NCI-H1048 (cell line): ENCODE measurements around the gene SCRT2.

Source experiments
- DNase-seq: peaks from one replicate; lab custom pipeline; 2025; lab: John Stamatoyannopoulos, UW

Gene SCRT2

GRCh38 chr20:672963-673602 lies 2.5 kb downstream of the SCRT2 start:
- DNase-seq = no peak

GRCh38 chr20:671252-672030 lies 4.2 kb downstream of the SCRT2 start:
- DNase-seq = no peak

DNA sequence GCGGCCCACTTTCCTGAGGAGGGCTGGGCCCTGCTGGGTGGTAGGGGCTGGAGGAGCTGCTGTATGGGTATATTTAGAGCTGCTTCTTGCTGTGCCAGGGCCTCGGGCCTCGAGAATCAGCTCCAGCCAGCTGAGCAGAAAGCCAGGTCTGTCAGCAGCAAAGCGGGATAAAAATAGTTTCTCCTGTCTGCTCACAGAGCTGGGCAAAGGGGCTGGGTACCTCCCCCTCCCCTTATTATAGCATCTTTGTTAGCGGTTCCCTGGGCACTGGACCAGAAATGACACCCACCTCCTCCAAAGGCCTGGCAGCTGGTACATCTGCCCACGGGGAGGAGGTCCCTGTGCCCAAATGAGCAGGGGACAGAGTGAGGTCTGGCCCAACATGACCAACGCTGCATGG lies 6.0 kb downstream of the SCRT2 start:
- no peak for DNase-seq

DNA sequence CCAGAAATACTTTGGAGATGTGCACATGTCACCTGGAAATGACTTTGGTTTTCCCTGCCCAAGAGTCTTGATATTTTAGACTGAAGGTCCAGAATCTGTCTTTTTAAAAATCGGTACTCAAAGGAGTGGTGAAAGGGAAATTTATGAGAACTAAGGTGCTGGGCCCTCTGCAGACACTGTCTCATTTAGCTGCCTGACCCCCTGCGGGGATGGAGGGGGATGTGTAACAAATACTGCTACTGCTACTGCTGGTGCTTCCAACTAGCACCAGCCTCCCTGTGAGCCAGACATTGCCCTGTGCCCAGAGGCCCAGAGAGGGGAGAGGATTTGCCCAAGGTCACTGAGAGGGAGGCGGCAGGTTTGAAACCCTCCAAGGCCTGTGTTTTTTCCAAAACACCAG lies 7.0 kb downstream of the SCRT2 start:
- DNase-seq = no peak

DNA sequence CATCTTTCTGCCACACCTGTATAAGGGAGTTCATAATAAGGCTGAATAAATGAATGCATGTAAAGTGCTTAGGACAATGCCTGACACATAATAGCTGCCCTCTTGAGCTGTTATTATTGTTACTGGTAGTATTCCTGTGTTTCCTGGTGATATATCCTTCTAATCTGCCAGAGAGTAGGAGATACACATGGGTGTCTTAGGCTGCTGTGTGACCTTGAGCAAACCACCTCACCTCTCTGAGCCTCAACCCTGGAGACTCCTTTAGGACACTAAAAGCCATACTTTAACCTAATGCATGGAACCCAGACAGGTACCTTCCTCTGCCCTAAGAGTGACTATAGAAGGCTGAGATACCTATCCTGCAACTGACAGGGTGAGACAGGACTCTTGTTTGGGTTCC lies 7.6 kb downstream of the SCRT2 start:
- DNase-seq = no peak

DNA sequence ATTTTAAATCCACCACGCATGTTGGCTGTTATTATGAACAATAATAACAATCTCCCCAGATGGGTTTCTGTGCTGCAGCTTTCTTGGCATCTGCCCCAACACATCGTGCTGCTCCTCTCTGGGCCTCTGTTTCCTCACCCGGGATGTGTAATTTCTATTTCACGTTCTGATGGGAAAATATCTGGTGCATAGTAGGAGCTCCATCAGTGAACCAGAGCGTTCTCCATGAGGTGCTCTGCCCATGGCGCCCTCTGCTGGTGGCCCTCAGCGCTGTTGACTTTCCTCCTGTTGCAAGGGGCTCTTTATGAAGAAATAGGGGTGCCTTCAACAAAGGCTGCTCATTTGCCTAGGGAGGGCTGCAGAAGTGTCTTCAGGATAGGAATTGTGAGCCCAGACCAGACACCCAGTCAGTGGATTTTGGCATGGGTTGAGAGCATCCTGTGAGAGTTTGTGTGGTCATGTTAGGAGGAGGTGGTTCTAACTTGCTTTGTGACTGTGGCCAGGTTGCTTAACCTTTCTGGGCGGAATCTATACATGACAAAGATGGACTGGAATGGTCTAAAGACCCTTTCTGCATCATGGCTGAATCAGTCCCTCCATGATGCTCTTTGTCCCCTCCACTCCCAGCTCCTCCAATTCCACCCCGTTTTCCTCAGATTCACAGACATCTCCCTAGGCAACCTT lies 8.1 kb downstream of the SCRT2 start:
- DNase-seq = no peak

GRCh38 chr20:666877-667276 lies 8.7 kb downstream of the SCRT2 start:
- DNase-seq = no peak

GRCh38 chr20:665276-665675 lies 10.3 kb downstream of the SCRT2 start:
- no peak for DNase-seq

DNA sequence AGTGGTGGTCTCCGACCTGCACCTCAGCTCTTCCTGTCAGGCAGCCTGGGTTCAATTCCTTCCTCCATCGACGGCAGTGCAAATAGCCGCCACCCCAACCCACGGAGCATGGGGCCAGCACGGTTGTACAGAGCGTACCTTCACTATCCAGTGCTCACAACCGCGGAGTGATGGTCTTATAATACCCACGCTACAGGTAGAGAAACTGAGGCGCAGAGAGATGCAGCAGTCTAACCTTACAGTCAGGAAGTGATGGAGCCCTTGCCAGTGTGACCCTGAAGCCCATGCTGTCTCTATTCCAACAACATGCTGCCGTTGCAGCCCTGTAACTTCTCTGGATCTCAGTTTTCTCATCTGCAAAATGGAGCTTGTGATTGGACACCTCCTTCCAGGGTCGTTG lies 11.0 kb downstream of the SCRT2 start:
- DNase-seq = no peak

DNA sequence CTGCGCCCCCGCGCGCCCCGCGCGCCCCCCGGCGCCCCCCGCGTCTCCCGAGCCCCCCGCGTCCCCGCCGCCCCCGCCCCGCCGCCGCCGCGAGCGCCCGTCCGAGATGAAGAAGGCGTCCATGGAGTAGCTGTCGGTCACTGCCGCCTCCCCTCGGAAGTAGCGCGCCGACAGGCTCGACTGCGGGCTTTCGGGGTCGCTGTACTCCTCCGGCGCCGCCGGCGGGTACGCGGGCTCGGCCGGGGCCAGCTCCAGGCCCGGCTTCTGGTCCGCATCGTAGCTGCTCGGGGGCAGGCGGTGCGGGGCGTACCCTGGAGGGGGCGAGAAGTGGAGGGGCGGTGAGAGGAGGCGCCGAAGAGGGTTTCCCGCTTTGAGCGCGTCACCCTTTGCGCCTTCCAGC lies 11.5 kb downstream of the SCRT2 start:
- no peak for DNase-seq

DNA sequence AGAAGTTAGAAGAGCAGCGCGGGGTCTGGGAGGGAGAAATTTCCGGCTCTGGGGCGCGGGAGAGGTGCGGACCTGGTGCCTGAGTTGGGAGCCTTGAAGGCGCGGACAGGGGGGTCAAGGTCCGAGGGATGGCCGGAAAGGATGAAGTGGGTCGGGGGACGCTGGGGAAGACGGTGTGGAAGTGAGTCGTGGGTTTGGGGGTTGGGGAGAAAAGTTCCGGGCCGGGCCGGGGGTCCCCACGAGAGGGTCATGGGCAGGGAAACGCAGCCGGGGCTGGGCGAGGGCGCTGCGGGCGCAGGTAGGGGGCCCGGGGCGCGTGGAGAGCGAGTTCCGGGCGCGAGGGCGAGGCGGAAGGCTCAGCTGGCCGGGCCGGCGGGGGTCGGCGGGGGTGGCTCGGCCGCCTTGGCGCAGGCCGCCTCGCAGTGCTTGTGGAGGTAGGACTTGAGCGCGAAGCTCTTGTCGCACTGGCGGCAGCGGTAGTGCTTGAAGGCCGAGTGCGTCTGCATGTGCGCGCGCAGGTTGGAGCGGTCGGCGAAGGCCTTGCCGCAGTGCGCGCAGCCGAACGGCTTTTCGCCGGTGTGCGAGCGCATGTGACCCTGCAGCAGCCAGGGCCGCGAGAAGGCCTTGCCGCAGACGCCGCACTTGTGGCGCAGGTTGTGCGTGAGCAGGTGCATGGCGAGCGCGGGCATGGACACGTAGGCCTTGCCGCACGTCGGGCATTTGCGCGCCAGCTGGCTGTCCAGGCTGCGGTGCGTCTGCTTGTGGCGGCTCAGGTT lies 12.1 kb downstream of the SCRT2 start:
- DNase-seq = no peak

- DNase-seq = no peak
Observed at GRCh38 chr20:662277-663192, 13.1 kb downstream of the SCRT2 start.

DNA sequence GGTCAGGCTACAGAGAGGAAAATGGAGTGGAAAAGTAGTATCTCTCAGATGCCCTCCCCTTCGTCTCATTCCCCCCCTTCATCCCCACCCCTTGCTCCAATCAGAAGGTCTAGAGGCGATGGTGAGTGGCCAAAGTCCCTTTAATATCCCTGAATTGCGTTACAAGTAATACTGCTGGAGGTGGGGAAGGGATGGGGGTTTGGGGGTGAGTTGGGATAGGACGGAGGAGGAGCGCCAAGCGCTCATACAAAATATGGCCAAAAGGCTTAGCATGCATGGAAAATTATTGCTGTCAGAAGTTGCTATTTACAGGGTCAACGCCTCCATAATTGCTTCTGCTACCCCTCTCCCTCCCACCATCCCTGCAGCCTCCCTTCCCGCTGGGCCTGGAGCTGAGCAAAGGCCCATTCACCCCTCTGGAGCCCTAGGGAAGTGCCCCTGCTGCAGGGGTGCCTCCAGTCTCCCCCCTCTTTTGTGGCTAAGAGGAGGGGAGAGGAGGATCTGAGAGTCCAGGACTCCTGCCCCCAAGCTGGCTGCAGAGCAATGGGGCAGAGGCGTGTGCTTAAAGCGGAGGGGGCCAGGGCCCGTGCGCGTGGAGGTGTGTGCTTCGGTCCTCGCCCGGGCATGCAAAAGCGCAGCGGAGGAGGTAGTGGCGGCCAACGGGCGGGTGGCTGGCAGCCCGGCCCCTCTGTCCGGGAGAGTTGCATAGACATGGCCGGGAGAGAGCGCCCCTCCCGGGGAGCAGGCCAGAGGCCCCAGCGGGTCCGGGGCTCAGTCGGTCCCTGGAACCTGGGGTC lies 13.9 kb downstream of the SCRT2 start:
- DNase-seq = no peak

GRCh38 chr20:658731-659291 lies 16.8 kb downstream of the SCRT2 start:
- no peak for DNase-seq

GRCh38 chr20:658202-658601 lies 17.4 kb downstream of the SCRT2 start:
- DNase-seq = no peak

DNA sequence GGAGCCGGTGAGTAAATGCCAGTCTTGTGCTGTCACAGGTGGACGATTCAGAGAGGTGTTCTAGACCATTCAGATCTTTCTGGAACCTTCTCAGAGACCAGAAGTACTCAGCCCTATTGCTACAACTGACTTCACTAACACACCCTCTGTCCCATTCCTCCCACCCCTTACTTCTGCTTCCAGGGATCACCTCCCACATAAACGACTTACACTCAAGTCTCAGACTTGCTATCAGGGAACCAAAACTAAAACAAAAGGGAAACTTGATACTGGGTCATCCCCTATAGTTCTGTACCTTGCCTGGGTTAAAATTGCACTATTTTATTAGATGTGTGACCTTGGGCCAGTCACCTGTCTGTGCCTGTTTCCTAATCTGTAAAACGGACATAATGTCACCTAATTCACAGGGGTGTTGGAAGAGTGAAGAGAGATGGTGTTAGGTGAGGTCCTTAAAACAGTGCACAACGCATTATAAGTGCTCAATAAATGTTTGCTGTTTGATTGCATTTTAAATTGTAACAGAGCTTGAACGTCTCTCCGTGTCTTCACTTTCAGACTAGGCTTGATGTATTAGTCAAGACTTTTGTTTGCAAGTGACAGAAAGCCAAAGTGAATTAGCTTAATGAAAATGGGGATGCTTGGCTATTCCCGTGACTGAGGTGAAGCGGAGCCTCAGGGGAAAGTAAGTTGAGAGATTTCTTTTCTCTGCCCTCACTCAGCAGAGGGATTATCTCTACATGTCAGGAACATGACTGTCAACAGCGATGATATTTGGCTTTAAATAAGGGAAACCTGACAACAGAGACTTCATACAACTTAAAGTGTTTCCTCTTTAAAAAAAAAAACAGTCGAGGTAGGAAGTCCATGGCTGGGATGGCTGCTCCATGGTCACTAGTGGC lies 19.6 kb downstream of the SCRT2 start:
- no peak for DNase-seq

- no peak for DNase-seq
Observed at GRCh38 chr20:654417-654750, 21.2 kb downstream of the SCRT2 start.

DNA sequence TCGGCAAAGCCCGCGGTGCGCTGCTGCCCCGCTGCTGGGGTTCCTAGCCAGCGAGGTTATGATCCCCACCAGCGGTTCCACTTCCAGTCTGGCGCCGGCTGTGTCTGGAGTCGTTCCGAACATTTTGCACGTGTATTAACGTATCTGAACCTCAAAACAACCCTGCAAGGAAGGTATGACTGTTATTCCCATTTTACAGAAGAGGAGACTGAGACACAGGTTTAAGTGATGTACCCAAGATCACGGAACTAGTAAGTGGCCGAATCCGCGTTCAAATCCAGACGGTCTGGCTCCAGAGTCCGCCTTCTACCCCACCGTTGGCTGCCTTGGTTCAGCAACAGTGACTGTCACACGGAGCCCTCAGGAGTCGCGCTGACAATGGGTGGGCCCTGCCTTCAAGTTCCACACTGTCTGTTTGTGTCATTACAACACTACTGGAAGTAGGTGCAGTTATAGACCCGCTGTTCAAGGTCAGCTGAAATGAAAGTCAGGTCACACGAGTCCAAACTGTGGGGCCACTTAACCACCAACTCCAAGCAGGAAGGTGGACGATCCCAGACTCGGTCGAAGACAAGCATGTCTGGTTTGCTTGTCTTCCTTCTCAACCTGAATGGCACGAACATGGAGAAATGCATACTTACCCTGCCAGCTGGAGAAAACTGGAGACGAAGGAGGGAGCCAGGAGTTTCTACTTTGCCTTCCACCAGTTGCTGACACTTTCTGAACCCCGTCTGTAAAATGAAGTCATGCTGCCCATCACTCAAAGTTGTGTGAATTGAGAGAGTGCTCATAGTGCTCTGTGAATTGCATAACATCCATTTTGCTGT lies 21.8 kb downstream of the SCRT2 start:
- DNase-seq = no peak
